ENCODE data around the gene CFAP97D1.
A peak's percentile ranks its signal among the peaks of the same experiment; 100 is the strongest.

The CFAP97D1 gene

DNA sequence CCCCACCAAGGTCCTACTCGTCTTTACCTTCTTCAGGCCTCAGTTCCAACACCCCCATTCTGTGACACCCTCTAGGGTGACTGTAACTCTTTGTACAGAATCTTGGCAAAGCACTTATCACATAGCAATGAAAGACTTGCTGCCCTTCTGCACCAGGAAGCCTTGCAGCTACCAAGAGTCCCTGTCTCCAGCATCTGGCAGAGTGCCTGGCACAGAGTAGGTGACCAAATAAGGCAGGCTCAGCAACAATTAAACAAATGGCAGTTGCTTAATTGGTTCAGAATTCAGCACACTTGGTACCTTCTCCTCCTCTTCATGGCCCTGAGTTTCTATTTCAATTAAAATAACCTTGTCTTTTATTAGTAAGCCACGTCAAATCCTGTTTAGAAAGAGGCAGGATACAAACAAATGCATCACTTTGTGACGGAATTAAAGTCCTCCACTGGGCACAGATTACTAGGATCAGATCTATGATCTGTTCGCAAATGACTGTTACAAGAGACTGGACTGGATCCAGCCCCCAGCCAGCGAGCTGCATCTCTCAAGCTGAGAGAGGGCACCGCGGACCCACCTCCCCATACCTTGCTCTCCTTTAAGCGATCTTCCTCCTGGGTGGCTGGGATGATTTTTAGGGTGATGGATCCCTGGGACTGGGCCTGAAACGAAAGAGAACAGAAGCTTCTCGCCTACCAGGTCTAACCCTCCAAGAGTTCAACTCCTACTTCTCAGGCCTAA lies 43.3 kb downstream of the CFAP97D1 start:
- no peak for DNase-seq (ENCODE audit: low read depth in 3 of 3, low spot score in 1 of 3)

- no peak for DNase-seq (ENCODE audit: low read depth in 3 of 3, low spot score in 1 of 3)
Observed at GRCh38 chr17:43825567-43825966, 45.3 kb downstream of the CFAP97D1 start.

GRCh38 chr17:43826206-43826605 lies 46.0 kb downstream of the CFAP97D1 start:
- no peak for DNase-seq (ENCODE audit: low read depth in 3 of 3, low spot score in 1 of 3)

DNA sequence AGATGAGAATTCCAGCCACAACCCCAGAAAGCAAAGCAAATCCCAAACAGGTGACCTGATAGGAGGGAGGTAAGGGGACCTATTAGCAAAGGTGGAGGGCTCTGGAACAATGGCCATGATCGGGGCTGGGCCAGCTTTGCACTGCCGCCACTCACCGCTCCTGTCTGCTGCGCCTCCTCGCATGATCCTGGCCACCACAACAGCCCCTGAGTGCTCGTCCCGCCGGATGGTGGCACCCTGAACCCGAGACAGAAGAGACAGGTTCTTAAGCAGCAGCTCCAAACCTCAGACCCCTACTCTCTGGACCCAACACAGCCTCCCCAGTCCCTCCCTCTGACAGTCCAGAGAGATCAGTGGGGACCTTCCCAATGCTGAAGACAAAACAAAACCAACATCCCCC lies 47.4 kb downstream of the CFAP97D1 start:
- no peak for DNase-seq (ENCODE audit: low read depth in 3 of 3, low spot score in 1 of 3)

DNA sequence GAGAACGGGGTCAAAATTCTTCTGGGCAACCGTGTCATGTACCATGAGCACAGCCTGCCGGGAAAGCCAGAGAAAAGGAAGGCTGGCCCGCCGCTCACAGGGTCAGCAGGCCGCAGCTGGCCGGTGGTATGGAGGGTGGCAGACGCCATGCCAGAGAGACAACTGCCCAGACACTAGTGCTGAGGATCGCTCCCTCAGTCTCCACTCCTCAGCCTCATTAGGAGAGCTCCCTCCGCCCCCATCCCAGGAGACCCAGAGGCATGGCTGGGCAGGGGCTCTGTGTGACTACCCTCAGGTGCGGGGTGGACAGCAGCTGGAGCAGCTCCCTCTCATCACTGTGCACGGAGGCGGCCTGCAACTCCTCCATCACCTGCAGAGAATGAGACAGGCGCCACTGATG lies 49.5 kb downstream of the CFAP97D1 start:
- no peak for DNase-seq (ENCODE audit: low read depth in 3 of 3, low spot score in 1 of 3)

- DNase-seq (ENCODE audit: low read depth in 3 of 3, low spot score in 1 of 3): no peak
Observed at GRCh38 chr17:43830510-43831140, 50.4 kb downstream of the CFAP97D1 start.

GRCh38 chr17:43831633-43832032 lies 51.4 kb downstream of the CFAP97D1 start:
- DNase-seq (ENCODE audit: low read depth in 3 of 3, low spot score in 1 of 3): no peak

DNA sequence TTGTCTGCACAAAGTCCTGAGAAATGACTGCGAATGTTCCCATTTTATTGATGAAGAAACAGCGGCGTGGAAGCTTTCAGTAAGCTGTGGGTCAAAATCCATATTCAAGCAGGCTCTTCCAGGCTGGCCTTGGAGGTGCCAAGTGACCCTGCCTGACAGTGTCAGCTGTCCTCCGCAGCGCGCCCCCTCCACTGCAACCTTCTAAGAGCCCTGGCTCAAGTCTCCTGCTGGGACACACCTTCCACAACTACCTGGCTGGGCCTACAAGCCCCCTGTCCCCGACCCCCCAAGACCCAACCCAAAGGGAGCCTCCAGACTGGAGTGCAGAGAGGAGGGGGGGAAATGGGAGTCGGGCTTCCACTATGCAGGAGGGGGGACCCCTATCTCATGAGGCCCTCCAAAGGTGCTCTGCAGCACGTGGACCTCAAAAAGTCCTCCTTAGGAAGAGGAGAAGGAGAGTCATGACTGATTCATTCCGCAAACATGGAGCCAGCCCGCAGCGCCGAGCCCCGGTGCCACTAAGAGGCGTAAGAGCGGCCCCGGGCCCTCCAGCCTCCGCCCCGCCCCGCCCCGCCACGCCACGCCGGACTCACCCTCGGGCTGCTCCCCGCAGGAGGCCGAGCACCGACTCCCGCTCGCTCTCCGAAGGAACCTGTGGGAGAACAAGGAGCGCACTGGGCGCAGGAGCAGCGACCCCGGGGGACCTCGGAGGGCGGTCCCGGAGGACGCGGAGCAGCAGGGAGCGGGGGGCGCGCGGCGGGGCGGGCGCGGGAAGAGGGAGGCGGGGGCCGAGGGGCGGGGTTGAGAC lies 52.1 kb downstream of the CFAP97D1 start:
- DNase-seq (ENCODE audit: low read depth in 3 of 3, low spot score in 1 of 3): no peak

DNA sequence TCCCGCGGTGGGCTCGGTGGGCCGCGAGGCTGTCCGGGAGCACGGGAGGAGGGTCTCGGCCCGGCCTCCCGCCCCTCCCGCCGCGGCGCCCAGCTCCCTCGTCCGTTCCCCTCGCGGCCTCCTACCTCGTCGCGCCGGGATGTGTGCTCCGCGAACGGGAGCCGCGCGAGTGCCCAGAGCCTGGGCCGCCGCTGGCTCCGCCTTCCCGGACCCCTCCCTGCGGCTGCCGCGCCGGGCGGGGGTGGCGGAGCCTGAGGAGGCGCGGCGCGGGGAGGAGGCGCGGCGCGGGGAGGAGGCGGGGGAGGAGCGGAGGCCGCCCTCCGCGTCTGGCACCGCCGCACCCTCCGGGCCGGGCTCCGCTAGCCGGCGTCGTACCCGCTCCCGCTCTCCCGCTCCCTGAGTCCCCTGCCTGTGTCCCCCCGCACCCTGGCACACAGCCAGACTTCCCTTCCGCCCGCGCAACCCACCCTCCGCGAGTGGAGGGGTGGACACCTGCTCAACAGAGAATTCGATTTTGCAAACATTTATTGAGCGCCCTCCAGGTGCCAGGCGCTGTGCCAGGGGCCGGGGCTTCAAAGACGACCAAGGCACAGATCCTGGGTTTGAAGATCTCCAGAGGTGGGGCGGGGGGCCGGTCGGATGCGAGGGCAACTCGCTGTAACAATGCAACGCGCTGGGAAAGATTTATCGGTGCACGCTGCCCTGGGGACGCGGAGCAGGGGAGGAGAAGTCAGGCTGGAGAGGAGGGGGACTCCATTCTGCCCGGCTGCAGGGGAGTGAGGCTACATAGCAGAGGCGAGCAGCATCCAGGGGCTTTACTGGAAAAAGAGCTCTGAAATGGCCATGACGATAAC lies 53.0 kb downstream of the CFAP97D1 start, which contains the start of gene MPP3:
Gene MPP3 (minus strand): TSS at position 171 of the 854 bp plus-strand sequence. CDS start 1,240 bp downstream, outside the sequence.
- peak in 2 of 3 donors; percentile 17 to 24 for DNase-seq (ENCODE audit: low read depth in 3 of 3, low spot score in 1 of 3)

- DNase-seq (ENCODE audit: low read depth in 3 of 3, low spot score in 1 of 3): no peak
Observed at GRCh38 chr17:43834106-43834505, 53.9 kb downstream of the CFAP97D1 start.

All from stimulated activated CD4-positive, alpha-beta T cell treated with anti-CD3 and anti-CD28 coated beads, TNF-alpha, amount 100 ng/mL, for 1 hour (primary cell).